Upper lobe of left lung (tissue), 4 donors: Measurements from ENCODE around the gene ZNF485.

Source experiments
- POLR2A ChIP-seq, 4 donors: fragments of 450-650 bp; IDR thresholded peaks; one replicate each; pipeline ENCODE4 v1.5.1; 2016 to 2017; ENCODE audit warnings: antibody characterized with exemption in 4 of 4, mild to moderate bottlenecking in 2 of 4
- TF ChIP-seq, protein P1 (sequence below), 6 experiments: fragments of 450-650 bp in 4 of 6; fragments of 200-600 bp in 2 of 6; sonication (generic) in 2 of 6; IDR thresholded peaks; one replicate each; pipeline ENCODE4 v1.5.1; 2016 to 2019; ENCODE audit warnings: antibody characterized with exemption in 6 of 6

DNA sequence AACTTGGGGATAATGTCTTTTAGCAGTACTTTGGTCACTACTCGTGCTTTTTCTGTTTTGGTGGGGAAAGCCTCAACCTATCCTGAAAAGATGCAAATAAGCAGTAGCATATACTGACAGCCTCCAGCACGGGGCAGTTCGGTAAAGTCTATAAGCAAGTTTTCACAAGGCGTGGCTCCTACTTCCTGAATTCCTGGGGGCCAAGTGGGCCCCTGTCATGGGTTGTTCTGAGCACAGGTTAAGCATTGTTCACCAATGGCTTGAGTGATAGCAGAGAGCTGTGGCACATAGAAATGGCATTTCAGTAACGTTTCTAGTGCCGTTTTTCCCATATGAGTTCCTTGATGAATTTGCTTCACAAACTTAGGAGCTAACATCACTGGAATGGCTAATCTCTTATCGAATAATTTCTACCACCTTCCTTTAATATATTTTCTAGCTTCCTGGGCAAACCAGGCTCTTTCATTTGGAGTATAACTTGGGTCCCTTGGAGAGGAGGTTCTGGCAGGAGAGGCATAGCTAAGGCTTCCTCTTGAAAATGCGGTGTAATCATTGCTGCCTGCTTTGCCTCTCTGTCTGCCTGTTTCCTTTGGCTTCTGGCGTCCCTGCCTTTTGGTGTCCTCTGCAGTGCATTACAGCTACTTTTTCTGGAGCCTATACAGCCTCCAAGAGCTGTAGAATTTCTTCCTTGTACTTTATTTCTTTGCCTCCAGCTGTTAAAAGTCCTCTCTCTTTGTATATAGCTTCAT is 20.1 kb upstream of the ZNF485 start:
- TF ChIP-seq, protein P1, sequence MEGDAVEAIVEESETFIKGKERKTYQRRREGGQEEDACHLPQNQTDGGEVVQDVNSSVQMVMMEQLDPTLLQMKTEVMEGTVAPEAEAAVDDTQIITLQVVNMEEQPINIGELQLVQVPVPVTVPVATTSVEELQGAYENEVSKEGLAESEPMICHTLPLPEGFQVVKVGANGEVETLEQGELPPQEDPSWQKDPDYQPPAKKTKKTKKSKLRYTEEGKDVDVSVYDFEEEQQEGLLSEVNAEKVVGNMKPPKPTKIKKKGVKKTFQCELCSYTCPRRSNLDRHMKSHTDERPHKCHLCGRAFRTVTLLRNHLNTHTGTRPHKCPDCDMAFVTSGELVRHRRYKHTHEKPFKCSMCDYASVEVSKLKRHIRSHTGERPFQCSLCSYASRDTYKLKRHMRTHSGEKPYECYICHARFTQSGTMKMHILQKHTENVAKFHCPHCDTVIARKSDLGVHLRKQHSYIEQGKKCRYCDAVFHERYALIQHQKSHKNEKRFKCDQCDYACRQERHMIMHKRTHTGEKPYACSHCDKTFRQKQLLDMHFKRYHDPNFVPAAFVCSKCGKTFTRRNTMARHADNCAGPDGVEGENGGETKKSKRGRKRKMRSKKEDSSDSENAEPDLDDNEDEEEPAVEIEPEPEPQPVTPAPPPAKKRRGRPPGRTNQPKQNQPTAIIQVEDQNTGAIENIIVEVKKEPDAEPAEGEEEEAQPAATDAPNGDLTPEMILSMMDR (IDR thresholded peaks at IDR 0.05): no peak
- TF ChIP-seq POLR2A (IDR thresholded peaks at IDR 0.05): no peak
